Measurements from ENCODE around the gene NSL1.
"Not testable (repeated sequence)": the region's sequence is repeated elsewhere in the genome, so short reads cannot be mapped to it uniquely, and the experiment has no call there.

Gene NSL1

DNA sequence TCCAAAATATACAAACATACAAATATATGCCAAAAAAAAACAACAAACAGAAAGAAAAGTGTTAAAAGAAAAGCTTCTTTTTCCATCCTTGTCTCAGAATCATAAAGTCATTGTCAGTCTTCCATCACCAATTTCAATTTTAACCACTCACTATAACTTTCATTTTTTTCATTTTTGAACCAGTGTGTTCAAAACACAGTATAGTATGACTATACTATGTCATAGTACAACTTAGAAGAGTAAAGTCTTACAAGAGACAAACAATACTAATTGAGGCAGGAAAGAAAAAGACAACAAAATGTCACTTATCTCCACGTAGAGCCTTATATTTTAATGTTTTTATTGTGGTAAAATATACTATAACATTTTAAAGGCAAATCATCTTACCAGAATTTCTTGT, 7.6 kb downstream of the NSL1 start:
- no peak for DNase-seq (ENCODE audit: low read depth)

- DNase-seq (ENCODE audit: low read depth): no peak
Measured at GRCh38 chr1:212782422-212783154, 9.0 kb downstream of the NSL1 start.

DNA sequence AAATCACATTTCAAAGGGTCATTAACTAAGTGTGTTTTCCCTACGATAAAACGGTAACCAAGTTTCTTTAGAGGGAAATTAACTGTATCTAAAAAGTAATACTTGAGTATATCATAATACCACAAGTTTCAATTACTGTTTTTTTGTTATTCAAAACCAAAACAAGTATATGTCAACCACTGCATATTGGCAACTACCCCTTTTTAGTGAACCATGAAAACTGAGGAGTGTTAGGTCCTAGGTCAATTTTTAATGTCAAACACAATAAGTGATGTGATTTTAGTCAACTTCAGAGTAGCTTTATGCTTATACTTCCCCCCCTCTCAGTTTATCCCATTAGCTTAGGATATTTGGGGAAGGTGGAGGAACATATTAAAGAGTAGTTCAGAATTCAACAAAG, 10.4 kb downstream of the NSL1 start:
- no peak for DNase-seq (ENCODE audit: low read depth)

GRCh38 chr1:212780759-212781158, 10.8 kb downstream of the NSL1 start:
- DNase-seq (ENCODE audit: low read depth): no peak

DNA sequence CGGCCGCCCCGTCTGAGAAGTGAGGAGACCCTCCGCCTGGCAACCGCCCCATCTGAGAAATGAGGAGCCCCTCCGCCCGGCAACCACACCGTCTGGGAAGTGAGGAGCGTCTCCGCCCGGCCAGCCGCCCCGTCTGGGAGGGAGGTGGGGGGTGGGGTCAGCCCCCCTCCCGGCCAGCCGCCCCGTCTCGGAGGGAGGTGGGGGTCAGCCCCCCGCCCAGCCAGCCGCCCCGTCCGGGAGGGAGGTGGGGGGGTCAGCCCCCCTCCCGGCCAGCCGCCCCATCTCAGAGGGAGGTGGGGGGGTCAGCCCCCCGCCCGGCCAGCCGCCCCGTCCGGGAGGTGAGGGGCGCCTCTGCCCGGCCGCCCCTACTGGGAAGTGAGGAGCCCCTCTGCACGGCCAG, 12.5 kb downstream of the NSL1 start:
- not testable (repeated sequence) for DNase-seq (ENCODE audit: low read depth)

GRCh38 chr1:212777151-212777550, 14.4 kb downstream of the NSL1 start:
- DNase-seq (ENCODE audit: low read depth): no peak

- DNase-seq (ENCODE audit: low read depth): no peak
Measured at GRCh38 chr1:212775241-212775640, 16.3 kb downstream of the NSL1 start.

DNA sequence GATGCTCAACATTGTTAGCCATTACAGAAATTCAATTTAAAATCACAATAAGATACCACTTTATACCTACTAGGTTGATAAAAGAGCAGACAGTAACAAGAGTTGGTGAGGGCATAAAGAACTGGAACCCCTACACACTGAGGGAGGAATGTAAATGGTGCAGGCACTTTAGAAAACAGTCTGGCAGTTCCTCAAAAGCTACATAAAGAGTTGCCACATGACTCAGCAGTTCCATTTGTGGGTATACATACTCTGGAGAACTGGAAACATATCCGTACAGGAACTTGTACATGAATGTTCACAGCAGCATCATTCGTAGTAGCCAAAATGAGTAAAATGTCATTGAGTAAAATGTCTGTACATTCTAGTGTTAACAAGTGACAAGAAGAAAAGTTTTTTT, 17.0 kb downstream of the NSL1 start:
- no peak for DNase-seq (ENCODE audit: low read depth)

DNA sequence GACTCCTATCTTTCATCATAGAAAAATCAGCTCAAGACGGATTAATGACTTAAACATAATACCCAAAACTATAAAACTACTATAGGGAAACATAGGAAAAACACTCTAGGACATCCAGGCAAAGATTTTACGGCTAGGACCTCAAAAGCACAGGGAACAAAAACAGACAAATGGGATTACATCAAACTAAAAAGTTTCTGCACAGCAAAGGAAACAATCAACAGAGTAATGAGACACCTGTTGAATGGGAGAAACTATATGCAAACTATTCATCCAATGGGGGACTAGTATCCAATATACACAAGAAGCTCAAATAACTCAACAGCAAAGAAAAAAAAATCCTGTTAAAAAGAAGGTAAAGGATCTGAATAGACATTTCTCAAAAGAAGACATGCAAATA, 18.6 kb downstream of the NSL1 start:
- DNase-seq (ENCODE audit: low read depth): no peak

DNA sequence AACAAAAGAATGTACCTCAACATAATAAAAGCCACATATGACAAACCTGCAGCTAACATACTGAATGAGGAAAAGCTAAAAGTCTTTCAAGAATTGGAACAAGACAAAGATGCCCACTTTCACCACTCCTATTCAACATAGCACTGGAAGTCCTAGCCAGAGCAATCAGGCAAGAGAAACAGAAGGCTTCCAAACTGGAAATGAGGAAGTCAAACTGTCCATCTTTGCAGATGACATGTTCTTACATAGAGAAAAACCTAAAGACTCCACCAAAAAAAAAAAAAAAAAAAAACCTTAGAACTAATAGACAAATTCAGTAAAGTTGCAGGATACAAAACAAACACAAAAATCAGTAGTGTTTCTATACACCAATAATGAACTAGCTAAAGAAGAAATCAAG, 20.2 kb downstream of the NSL1 start:
- DNase-seq (ENCODE audit: low read depth): no peak

GRCh38 chr1:212769459-212770167, 22.0 kb downstream of the NSL1 start:
- no peak for DNase-seq (ENCODE audit: low read depth)

DNA sequence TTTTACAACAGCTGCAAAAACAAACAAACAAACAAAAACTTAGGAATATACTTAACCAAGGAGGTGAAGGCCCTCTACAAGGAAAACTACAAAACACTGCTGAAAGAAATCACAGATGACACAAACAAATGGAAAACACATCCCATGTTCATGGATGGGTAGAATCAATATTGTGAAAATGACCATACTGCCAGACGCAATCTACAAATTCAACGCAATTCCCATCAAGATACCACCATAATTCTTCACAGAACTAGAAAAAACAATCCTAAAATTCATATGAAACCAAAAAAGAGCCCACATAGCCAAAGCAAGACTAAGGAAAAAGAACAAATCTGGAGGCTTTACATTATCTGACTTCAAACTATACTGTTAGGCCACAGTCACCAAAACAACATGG, 24.8 kb downstream of the NSL1 start:
- DNase-seq (ENCODE audit: low read depth): not testable (repeated sequence)

- DNase-seq (ENCODE audit: low read depth): not testable (repeated sequence)
Measured at GRCh38 chr1:212764718-212765281, 26.8 kb downstream of the NSL1 start.

GRCh38 chr1:212762839-212763238, 28.7 kb downstream of the NSL1 start:
- no peak for DNase-seq (ENCODE audit: low read depth)

DNA sequence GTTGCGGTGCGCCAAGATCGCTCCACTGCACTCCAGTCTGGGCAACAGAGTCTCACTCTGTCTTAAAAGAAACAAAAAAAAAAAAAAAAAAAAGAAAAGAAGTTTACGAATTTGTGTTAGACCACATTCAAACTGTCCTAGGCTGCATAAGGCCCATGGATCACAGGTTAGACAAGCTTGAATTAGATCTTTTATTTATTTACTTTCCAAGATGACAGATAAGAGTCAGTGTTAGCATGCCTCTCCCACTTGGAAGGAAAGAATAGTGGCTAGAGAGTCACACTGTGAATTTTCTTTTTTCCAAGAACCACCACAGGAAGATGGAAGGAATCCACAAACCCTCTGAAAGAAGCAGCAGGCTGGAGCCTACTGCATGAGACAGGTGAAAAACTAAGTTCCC, 29.3 kb downstream of the NSL1 start:
- no peak for DNase-seq (ENCODE audit: low read depth)

GRCh38 chr1:212760126-212760823, 31.3 kb downstream of the NSL1 start:
- peak; percentile 12 for DNase-seq (ENCODE audit: low read depth)

GRCh38 chr1:212759683-212760082, 31.9 kb downstream of the NSL1 start:
- no peak for DNase-seq (ENCODE audit: low read depth)

- no peak for DNase-seq (ENCODE audit: low read depth)
Measured at GRCh38 chr1:212754680-212755079, 36.9 kb downstream of the NSL1 start.

DNA sequence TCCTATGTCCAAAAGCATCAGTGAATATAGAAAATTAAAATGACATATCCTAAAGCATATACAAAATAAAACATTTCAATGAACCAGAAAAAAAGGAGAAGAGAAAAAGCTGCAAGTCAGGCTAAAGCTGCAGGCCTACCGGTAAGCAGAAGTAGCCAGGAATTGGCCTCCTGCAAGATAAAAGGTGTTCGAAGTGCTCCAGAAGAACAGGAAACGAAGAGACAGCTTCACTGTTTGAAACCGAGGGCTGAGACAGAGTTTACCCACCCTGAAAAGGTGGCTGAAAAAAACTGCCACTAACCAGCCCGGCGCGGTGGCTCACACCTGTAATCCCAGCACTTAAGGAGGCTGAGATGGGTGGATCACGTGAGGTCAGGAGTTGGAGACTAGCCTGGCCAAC, 37.4 kb downstream of the NSL1 start:
- no peak for DNase-seq (ENCODE audit: low read depth)

DNA sequence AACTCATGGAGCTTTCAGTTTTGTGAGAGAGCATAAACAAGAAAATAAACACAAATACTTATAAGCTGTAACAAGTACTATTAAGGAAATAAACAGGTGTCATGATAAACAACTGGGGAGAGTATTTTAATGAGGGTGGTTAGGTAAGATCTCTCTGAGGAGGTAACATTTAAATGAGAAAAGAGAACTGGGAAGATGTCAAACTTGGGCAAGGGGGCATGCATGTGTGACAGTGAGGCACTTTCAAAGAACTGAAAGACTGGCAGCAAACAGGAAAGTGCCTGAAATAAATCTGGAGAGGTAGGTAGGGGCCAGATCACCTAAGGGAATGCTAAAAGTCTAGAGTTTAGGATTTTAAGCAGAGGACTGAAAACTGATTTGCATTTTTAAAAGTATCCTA, 37.8 kb downstream of the NSL1 start:
- no peak for DNase-seq (ENCODE audit: low read depth)

DNA sequence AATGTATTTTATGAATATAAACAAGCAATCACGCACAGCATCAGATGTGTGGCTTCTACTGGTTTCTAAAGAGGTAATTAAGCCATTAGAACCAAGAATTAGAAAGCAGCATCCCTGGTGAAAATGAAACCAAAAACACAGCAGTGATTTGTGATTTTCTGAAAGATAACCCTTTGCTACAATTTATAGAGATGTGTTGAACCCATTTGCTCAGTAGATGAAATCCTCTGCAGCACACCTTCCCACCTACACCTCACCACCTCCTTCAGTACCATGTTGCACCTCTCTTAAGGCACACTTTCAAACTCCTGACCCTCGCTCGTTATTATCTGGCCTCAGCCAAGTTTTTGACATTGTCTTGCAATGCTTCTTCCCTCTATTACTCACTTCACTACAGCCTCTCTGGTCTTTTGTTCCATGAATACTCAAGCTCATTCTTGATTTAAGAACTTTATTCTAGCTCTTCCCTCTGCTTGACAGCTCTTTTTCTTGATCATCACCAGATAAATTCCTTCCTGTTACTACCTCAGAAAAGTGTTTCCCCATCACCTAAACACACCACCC, 38.6 kb downstream of the NSL1 start:
- DNase-seq (ENCODE audit: low read depth): no peak

DNA sequence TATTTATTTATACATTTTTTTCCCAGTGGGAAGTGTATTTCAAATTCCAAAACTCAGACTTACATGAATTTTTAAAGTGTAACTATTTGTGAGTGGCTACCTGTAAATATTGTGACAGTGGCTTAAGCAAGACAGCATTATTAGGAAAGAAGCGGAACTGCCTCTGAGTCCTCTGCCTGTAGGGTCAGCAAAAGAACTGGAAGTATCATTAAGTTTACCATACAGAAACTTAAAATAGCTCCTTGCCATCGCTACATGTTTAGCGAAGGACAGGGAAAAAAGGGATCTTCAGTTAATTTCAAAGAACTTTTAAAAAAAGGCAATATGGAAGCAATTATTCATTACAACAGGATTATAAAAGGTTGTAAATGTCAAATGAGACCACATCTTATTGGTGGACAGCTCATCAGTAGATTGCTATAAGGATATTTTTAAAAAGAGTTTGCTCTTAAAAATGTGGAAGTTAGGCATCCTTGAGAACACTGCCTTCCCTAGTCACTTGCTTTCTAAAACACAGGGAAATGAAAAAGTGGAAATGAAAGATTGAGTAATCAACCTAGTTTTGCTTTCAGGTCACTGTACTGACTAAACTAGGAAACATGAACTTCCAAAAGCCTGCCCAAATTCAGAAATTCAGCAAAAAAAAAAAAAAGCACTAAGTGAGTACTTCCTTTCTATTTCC, 39.2 kb downstream of the NSL1 start:
- DNase-seq (ENCODE audit: low read depth): no peak

Measured in stimulated activated CD8-positive, alpha-beta memory T cell treated with anti-CD3 and anti-CD28 coated beads, Interleukin-12 subunit alpha, Interleukin-12 subunit beta, amount 100 ng/mL, for 4 hours (primary cell).